AG04450 (cell line): Measurements from ENCODE around the gene MYL6B. TPM values are rescaled to one million over a fixed set of nuclear protein-coding genes. Genes with fewer than 3 reads are reported as not detected.

Experiments used
- CTCF ChIA-PET: fragments of 300-600, 350-600 bp; formaldehyde crosslinking; extraction: SDS; loops from one replicate; lab custom pipeline; 2022; ENCODE audit warnings: antibody characterized with exemption, inconsistent platforms; lab: Charles Lee
- POLR2A ChIA-PET: fragments of 350-600 bp; formaldehyde crosslinking; extraction: SDS; loops from one replicate; lab custom pipeline; 2021; ENCODE audit warnings: antibody characterized with exemption, inconsistent platforms; lab: Yijun Ruan, JAX
- DNase-seq: peaks from one replicate; pipeline ENCODE4 v3.0.0-alpha.2; 2011; ENCODE audit warnings: low read depth, low spot score
- H3K27ac ChIP-seq: one replicate; pipeline ENCODE4 v1.5.1; 2012; ENCODE audit warnings: low read depth, low read length, control low read depth
- H3K27me3 ChIP-seq: one replicate; pipeline ENCODE4 v1.6.0; 2012; ENCODE audit warnings: low read length; ENCODE audit not compliant: control insufficient read depth, insufficient read depth
- H3K4me3 ChIP-seq: 2 replicates; pipeline ENCODE4 v1.5.1; 2011; ENCODE audit warnings: mild to moderate bottlenecking, low read depth, low read length, control low read depth
- H3K9me3 ChIP-seq: 2 replicates; pipeline ENCODE4 v1.5.1; 2012; ENCODE audit warnings: low read length; ENCODE audit not compliant: control insufficient read depth, insufficient read depth
- CTCF ChIP-seq: IDR thresholded peaks from 2 replicates; pipeline ENCODE4 v1.5.1; 2011; ENCODE audit warnings: low read depth, low read length, control low read depth, inconsistent platforms
- polyA plus RNA-seq: library from polyadenylated mRNA; depleted of rRNA; stranded (reverse); fragments of >200 nt; gene quantifications from 2 replicates; pipeline ENCODE4 v1.2.3, GENCODE V29; 2011

MYL6B gene
- polyA plus RNA-seq, 1 experiment = 124 TPM

GRCh38 chr12:56121204-56121870 is 31.1 kb upstream of the MYL6B start:
- Histone ChIP-seq H3K9me3 (no peaks in the 10 kb centered on the region; the same call in 1 of the 2 replicates), H3K27me3 (no peaks in the 10 kb centered on the region), H3K4me3 (no peak overlapping the region), H3K27ac (no peak overlapping the region)
- no peak for DNase-seq
- no peak for TF ChIP-seq CTCF
- CTCF ChIA-PET = interaction anchor here (5.3 kb wide), 1 partner anchor 67 kb away, joined by 96 read pairs; the partner anchor contains the start of gene SMARCC2
- POLR2A ChIA-PET = no interaction called here

GRCh38 chr12:56122637-56123036 is 29.8 kb upstream of the MYL6B start:
- no peak overlapping the region for H3K27ac ChIP-seq
- CTCF ChIA-PET = interaction anchor here (1.3 kb wide), 1 partner anchor 67 kb away, joined by 4 read pairs; no protein-coding TSS in a partner anchor

GRCh38 chr12:56124133-56124532 is 28.3 kb upstream of the MYL6B start:
- DNase-seq = no peak
- no peak overlapping the region for H3K4me3 ChIP-seq
- POLR2A ChIA-PET = interaction anchor here (1.4 kb wide), 1 partner anchor 66 kb away, joined by 5 read pairs; the partner anchor contains the start of gene SMARCC2
- no peaks in the 10 kb centered on the region for H3K27me3 ChIP-seq
- no peak overlapping the region for H3K27ac ChIP-seq
- no peak for TF ChIP-seq CTCF
- CTCF ChIA-PET = interaction anchor here (1.7 to 5.3 kb wide), 2 partner anchors 65 to 128 kb away, joined by 6 to 51 read pairs; partner anchors contain the start of gene SMARCC2
- no peaks in the 10 kb centered on the region; the same call in 1 of the 2 replicates for H3K9me3 ChIP-seq

More at GRCh38 chr12:56122637-56123036, 29.8 kb upstream of the MYL6B start:
- no peak for TF ChIP-seq CTCF
- Histone ChIP-seq H3K4me3 (no peak overlapping the region), H3K27me3 (no peaks in the 10 kb centered on the region), H3K9me3 (no peaks in the 10 kb centered on the region; the same call in 1 of the 2 replicates)
- no peak for DNase-seq
- POLR2A ChIA-PET = interaction anchor here (0.6 kb wide), 1 partner anchor 78 kb away, joined by 4 read pairs; no protein-coding TSS in a partner anchor

- TF ChIP-seq CTCF = no peak
- no peak for DNase-seq
- Histone ChIP-seq H3K27ac (no peak overlapping the region), H3K27me3 (no peaks in the 10 kb centered on the region), H3K9me3 (no peaks in the 10 kb centered on the region; the same call in 1 of the 2 replicates), H3K4me3 (no peak overlapping the region)
- POLR2A ChIA-PET = interaction anchor here (1.0 to 3.6 kb wide), 5 partner anchors 9 to 95 kb away, joined by 3 to 40 read pairs (median 5); partner anchors contain the start of genes MYL6, RNF41, RPL41 and SMARCC2
- CTCF ChIA-PET = interaction anchor here (0.6 to 5.3 kb wide), 5 partner anchors 10 to 282 kb away, joined by 3 to 51 read pairs (median 4); partner anchors contain the start of gene SMARCC2
Observed at GRCh38 chr12:56126732-56127239, 25.6 kb upstream of the MYL6B start.
